Loucy (cell line): Measurements from ENCODE around the gene ZMAT5.

ENCODE experiments used
- H2AFZ ChIP-seq: fragments of 200-600 bp; sonication (generic); 2 replicates; pipeline ENCODE4 v1.6.0; 2016; ENCODE audit warnings: antibody characterized with exemption, mild to moderate bottlenecking, low read length, moderate library complexity
- H3F3A ChIP-seq: fragments of 200-600 bp; 2 replicates; pipeline ENCODE4 v1.6.0; 2016; ENCODE audit warnings: antibody characterized with exemption, low read depth, mild to moderate bottlenecking
- H3K27me3 ChIP-seq: fragments of 200-600 bp; sonication (generic); 2 replicates; pipeline ENCODE4 v1.6.1; 2014; ENCODE audit warnings: low read length, mild to moderate bottlenecking; ENCODE audit not compliant: insufficient read depth, poor library complexity, severe bottlenecking
- H3K36me3 ChIP-seq: fragments of 200-600 bp; sonication (generic); 2 replicates; pipeline ENCODE4 v1.6.1; 2016; ENCODE audit warnings: low read length; ENCODE audit not compliant: insufficient read depth
- H3K4me1 ChIP-seq: fragments of 200-600 bp; sonication (generic); 2 replicates; pipeline ENCODE4 v1.5.1; 2014; ENCODE audit warnings: low read length, mild to moderate bottlenecking; ENCODE audit not compliant: insufficient read depth, poor library complexity, severe bottlenecking
- H3K4me2 ChIP-seq: fragments of 200-600 bp; sonication (generic); 2 replicates; pipeline ENCODE4 v1.6.0; 2014; ENCODE audit warnings: antibody characterized with exemption, low read length, low read depth, mild to moderate bottlenecking; ENCODE audit not compliant: poor library complexity, severe bottlenecking
- H3K4me3 ChIP-seq: fragments of 200-600 bp; sonication (generic); 2 replicates; pipeline ENCODE4 v1.5.1; 2014; ENCODE audit warnings: low read length, mild to moderate bottlenecking, mixed read lengths; ENCODE audit not compliant: poor library complexity, severe bottlenecking
- H3K79me2 ChIP-seq: fragments of 200-600 bp; sonication (generic); 2 replicates; pipeline ENCODE4 v1.6.1; 2014; ENCODE audit warnings: low read length; ENCODE audit not compliant: insufficient read depth
- H3K9ac ChIP-seq: fragments of 200-600 bp; sonication (generic); 2 replicates; pipeline ENCODE4 v1.6.0; 2014; ENCODE audit warnings: mild to moderate bottlenecking, low read depth, low read length, moderate library complexity; ENCODE audit not compliant: poor library complexity, severe bottlenecking
- H3K9me2 ChIP-seq: fragments of 200-600 bp; sonication (generic); replicated peaks from 2 replicates; pipeline ENCODE4 v1.6.1; 2016; ENCODE audit warnings: low read depth, low read length, mixed read lengths
- H3K9me3 ChIP-seq: fragments of 200-600 bp; sonication (generic); 2 replicates; pipeline ENCODE4 v1.6.1; 2014; ENCODE audit warnings: mild to moderate bottlenecking, antibody characterized with exemption, low read length, low read depth; ENCODE audit not compliant: insufficient read depth
- H4K20me1 ChIP-seq: fragments of 200-600 bp; sonication (generic); 2 replicates; pipeline ENCODE4 v1.6.0; 2014; ENCODE audit warnings: antibody characterized with exemption, low read length, mild to moderate bottlenecking; ENCODE audit not compliant: insufficient read depth, poor library complexity, severe bottlenecking
- EZH2phosphoT487 ChIP-seq: fragments of 200-600 bp; IDR thresholded peaks from 2 replicates; pipeline ENCODE4 v1.6.1; 2018; ENCODE audit warnings: antibody characterized with exemption, mild to moderate bottlenecking, moderate library complexity, borderline replicate concordance
- TF ChIP-seq, protein P1 (sequence below): fragments of 200-600 bp; sonication (generic); conservative IDR thresholded peaks from 2 replicates; pipeline ENCODE4 v1.5.1; 2014; ENCODE audit warnings: mild to moderate bottlenecking, antibody characterized with exemption, low read length

Gene ZMAT5

DNA sequence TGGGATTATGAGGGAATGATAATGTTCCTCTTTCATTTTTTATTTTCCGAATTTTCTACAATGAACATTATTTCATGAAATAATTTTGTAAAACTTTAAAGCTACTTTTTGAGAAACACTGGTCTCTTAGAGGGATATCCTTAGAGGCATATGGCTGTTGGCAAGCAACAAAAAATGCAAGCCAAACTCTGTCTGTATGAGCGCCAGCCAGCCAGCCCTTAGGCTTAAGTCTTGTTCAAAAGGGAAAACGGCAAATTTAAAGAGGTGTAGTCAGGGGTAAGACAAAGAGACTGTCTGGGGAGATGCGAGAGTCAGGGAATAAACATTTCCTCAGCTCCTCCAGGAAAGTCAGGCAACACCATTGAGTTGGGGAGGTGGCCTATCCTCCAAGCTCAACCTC lies 48.8 kb upstream of the ZMAT5 start:
- H3K4me3 ChIP-seq: no peak overlapping the region
- no peaks in the 10 kb centered on the region for H3F3A ChIP-seq
- no peaks in the 10 kb centered on the region for H3K27me3 ChIP-seq
- peaks cover 41% of the 10 kb centered on the region; the same call in 1 of the 2 replicates for H3K36me3 ChIP-seq
- no peaks in the 10 kb centered on the region for H3K79me2 ChIP-seq
- H3K4me2 ChIP-seq: no peak overlapping the region
- no peak overlapping the region for H2AFZ ChIP-seq
- no peak overlapping the region for H3K9ac ChIP-seq
- H3K9me2 ChIP-seq: no peaks in the 10 kb centered on the region
- H4K20me1 ChIP-seq: no peaks in the 10 kb centered on the region
- no peaks in the 10 kb centered on the region for H3K4me1 ChIP-seq
- TF ChIP-seq, protein P1, sequence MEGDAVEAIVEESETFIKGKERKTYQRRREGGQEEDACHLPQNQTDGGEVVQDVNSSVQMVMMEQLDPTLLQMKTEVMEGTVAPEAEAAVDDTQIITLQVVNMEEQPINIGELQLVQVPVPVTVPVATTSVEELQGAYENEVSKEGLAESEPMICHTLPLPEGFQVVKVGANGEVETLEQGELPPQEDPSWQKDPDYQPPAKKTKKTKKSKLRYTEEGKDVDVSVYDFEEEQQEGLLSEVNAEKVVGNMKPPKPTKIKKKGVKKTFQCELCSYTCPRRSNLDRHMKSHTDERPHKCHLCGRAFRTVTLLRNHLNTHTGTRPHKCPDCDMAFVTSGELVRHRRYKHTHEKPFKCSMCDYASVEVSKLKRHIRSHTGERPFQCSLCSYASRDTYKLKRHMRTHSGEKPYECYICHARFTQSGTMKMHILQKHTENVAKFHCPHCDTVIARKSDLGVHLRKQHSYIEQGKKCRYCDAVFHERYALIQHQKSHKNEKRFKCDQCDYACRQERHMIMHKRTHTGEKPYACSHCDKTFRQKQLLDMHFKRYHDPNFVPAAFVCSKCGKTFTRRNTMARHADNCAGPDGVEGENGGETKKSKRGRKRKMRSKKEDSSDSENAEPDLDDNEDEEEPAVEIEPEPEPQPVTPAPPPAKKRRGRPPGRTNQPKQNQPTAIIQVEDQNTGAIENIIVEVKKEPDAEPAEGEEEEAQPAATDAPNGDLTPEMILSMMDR: no peak
- no peak for TF ChIP-seq EZH2phosphoT487
- H3K9me3 ChIP-seq: no peaks in the 10 kb centered on the region

DNA sequence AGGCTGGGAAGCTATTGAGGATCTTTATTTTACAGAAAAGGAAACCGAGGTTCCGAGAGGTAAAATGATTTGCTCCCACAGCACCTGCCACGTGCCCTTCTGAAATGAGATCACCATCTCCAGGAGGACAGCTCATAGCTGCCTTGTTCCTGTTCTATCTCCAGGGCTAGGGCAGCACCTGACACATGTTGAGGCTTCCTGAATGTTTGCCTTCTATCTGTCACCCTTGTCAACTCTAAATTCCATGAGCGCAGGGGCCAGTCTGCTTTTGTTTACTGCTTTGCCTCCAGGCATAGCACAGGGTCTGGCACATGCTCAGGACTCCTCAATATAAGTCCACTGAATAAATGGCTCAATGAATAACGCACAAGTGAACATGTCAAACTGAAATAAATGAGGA lies 47.2 kb upstream of the ZMAT5 start:
- no peak overlapping the region for H3K4me3 ChIP-seq
- H3K9me2 ChIP-seq: no peaks in the 10 kb centered on the region
- H4K20me1 ChIP-seq: no peaks in the 10 kb centered on the region
- no peaks in the 10 kb centered on the region for H3K27me3 ChIP-seq
- no peaks in the 10 kb centered on the region for H3K4me1 ChIP-seq
- no peak overlapping the region for H3K4me2 ChIP-seq
- no peaks in the 10 kb centered on the region for H3K79me2 ChIP-seq
- no peaks in the 10 kb centered on the region for H3K9me3 ChIP-seq
- H3F3A ChIP-seq: no peaks in the 10 kb centered on the region
- no peak overlapping the region for H3K9ac ChIP-seq
- H2AFZ ChIP-seq: no peak overlapping the region
- TF ChIP-seq EZH2phosphoT487: no peak
- TF ChIP-seq, protein P1: no peak
- H3K36me3 ChIP-seq: peaks cover 44% of the 10 kb centered on the region; the same call in 1 of the 2 replicates

- no peaks in the 10 kb centered on the region for H3K79me2 ChIP-seq
- TF ChIP-seq, protein P1: no peak
- TF ChIP-seq EZH2phosphoT487: no peak
- H3K27me3 ChIP-seq: no peaks in the 10 kb centered on the region
- H3K9ac ChIP-seq: no peak overlapping the region
- no peaks in the 10 kb centered on the region for H3K9me2 ChIP-seq
- H3K4me1 ChIP-seq: no peaks in the 10 kb centered on the region
- H4K20me1 ChIP-seq: no peaks in the 10 kb centered on the region
- H3K36me3 ChIP-seq: peaks cover 44% of the 10 kb centered on the region; the same call in 1 of the 2 replicates
- H2AFZ ChIP-seq: no peak overlapping the region
- H3K9me3 ChIP-seq: no peaks in the 10 kb centered on the region
- no peaks in the 10 kb centered on the region for H3F3A ChIP-seq
- H3K4me2 ChIP-seq: no peak overlapping the region
- no peak overlapping the region for H3K4me3 ChIP-seq
Observed at GRCh38 chr22:29813563-29813962, 46.8 kb upstream of the ZMAT5 start.
